Measurements from ENCODE around the gene PANK4. TPM values are rescaled to one million over a fixed set of nuclear protein-coding genes. Genes with fewer than 3 reads are reported as not detected.

Gene PANK4
- polyA plus RNA-seq, 1 donor (not counting 4 experiments of a cell fraction or from before 2014, with no cell fraction given), result 14.5 TPM

DNA sequence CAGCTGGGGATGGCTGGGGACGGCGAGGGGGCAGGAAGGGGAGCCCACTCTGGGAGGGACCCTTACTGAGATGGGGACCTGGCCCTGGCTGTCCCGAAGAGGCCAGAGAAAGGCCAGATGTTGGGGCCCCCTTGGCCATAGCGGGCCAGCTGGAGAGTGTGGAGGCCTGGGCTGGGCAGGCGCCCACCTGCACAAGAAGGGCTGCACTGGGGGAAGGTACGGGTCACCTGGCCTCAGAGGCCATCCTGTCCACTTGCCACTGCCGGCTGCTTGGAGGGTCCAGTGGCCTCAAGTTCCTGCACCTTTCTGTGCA, 55.3 kb downstream of the PANK4 start:
- peaks cover 3 to 8% of the 10 kb centered on the region in 2 experiments for H3K36me3 ChIP-seq (ENCODE audit: control insufficient read depth in 2 of 2, extremely low read depth in 1 of 2, insufficient read depth in 2 of 2, low read length in 2 of 2)
- peaks cover 8% of the 10 kb centered on the region for H3K4me1 ChIP-seq (ENCODE audit: control insufficient read depth, extremely low read depth, insufficient read depth, low read length)
- H3K9ac ChIP-seq (ENCODE audit: control insufficient read depth, extremely low read depth, insufficient read depth, low read length), result no peak overlapping the region
- no peak overlapping the region for H3K4me3 ChIP-seq (ENCODE audit: control insufficient read depth in 2 of 3, extremely low read depth in 1 of 3, insufficient read depth in 2 of 3, low read depth in 1 of 3, low read length in 3 of 3)
- DNase-seq (ENCODE audit: low read depth, low spot score) (no peak), FAIRE-seq (no peak)
- H4K20me1 ChIP-seq (ENCODE audit: control insufficient read depth, extremely low read depth, insufficient read depth, low read length), result peaks cover 36% of the 10 kb centered on the region
- H3K9me3 ChIP-seq (ENCODE audit: control insufficient read depth, low read depth, low read length), result no peaks in the 10 kb centered on the region
- H3K79me2 ChIP-seq (ENCODE audit: control insufficient read depth, insufficient read depth, low read length), result peaks cover 91% of the 10 kb centered on the region
- no peaks in the 10 kb centered on the region for H3K27me3 ChIP-seq (ENCODE audit: control insufficient read depth, extremely low read depth, insufficient read depth, low read length)
- peaks cover 2% of the 10 kb centered on the region for H3K9me1 ChIP-seq (ENCODE audit: control insufficient read depth, extremely low read depth, insufficient read depth, low read length)
- dilution Hi-C loops (cut with MboI; ENCODE audit: extremely low pct_ligation_motif_present, low sequenced_read_pairs), result no loop called here
- TF ChIP-seq EZH2 (IDR thresholded peaks at IDR 0.05; ENCODE audit: low read length), result no peak
- TF ChIP-seq, protein P1, sequence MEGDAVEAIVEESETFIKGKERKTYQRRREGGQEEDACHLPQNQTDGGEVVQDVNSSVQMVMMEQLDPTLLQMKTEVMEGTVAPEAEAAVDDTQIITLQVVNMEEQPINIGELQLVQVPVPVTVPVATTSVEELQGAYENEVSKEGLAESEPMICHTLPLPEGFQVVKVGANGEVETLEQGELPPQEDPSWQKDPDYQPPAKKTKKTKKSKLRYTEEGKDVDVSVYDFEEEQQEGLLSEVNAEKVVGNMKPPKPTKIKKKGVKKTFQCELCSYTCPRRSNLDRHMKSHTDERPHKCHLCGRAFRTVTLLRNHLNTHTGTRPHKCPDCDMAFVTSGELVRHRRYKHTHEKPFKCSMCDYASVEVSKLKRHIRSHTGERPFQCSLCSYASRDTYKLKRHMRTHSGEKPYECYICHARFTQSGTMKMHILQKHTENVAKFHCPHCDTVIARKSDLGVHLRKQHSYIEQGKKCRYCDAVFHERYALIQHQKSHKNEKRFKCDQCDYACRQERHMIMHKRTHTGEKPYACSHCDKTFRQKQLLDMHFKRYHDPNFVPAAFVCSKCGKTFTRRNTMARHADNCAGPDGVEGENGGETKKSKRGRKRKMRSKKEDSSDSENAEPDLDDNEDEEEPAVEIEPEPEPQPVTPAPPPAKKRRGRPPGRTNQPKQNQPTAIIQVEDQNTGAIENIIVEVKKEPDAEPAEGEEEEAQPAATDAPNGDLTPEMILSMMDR (optimal IDR thresholded peaks at IDR 0.05 in 1 of 3, IDR thresholded peaks at IDR 0.05 in 1 of 3, conservative IDR thresholded peaks at IDR 0.05 in 1 of 3; ENCODE audit: extremely low read depth in 1 of 3, insufficient read depth in 2 of 3, low read length in 3 of 3), result no peak
- no peak overlapping the region for H2AFZ ChIP-seq (ENCODE audit: control insufficient read depth, low read length)
- no peak overlapping the region for H3K4me2 ChIP-seq (ENCODE audit: control insufficient read depth, extremely low read depth, insufficient read depth, low read depth, low read length)
- no peak overlapping the region for H3K27ac ChIP-seq (ENCODE audit: control insufficient read depth, insufficient read depth, low read length)

DNA sequence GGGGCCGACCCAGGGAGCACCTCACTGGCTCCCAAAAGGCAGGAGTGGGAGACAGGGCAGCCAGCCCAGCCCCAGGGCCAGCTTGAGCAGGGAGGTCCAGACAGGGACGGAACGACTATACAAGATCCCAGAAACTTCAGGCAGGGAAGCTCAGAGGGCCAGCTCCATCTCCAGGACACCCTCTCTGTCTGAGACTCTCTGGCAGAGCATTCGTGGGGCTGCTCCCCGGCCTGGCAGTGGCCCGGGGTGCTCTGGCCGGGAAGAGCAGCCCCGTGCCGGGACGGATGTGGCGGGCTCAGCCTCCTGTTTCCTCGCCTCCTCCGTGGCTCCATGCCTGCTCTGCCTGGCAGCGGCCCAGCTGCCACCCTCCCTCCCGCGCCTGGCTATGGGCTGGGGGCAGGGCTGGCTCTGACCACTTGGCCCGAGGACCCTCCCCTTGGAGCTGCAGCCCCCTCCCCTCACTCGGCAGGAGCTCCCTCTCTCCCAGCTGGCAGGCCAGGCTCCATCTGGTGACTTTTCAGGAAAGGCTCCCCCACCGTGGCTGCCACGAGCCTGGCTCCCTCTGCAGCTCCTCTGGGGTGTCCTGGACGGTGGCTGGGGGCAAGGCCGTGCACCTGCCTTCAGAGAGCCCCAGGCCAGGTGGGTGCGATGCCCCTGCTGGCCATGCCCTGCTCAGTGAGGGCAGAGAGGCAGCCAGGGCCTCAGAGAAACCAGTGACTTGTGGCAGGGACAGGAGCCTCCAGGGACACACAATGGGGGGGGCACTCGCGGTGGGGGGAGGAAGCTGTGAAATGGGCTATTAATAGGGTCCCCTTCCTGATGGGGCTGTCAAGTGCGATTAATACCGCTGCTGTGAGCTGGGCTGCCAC, 55.9 kb downstream of the PANK4 start:
- Histone ChIP-seq H3K4me1 (ENCODE audit: control insufficient read depth, extremely low read depth, insufficient read depth, low read length) (peaks cover 14% of the 10 kb centered on the region), H3K79me2 (ENCODE audit: control insufficient read depth, insufficient read depth, low read length) (peaks cover 90% of the 10 kb centered on the region), H3K36me3 (ENCODE audit: control insufficient read depth in 2 of 2, extremely low read depth in 1 of 2, insufficient read depth in 2 of 2, low read length in 2 of 2) (peaks cover 3 to 8% of the 10 kb centered on the region in 2 experiments), H3K4me3 (ENCODE audit: control insufficient read depth in 2 of 3, extremely low read depth in 1 of 3, insufficient read depth in 2 of 3, low read depth in 1 of 3, low read length in 3 of 3) (no peak overlapping the region), H4K20me1 (ENCODE audit: control insufficient read depth, extremely low read depth, insufficient read depth, low read length) (peaks cover 38% of the 10 kb centered on the region), H2AFZ (ENCODE audit: control insufficient read depth, low read length) (no peak overlapping the region), H3K9ac (ENCODE audit: control insufficient read depth, extremely low read depth, insufficient read depth, low read length) (no peak overlapping the region), H3K4me2 (ENCODE audit: control insufficient read depth, extremely low read depth, insufficient read depth, low read depth, low read length) (no peak overlapping the region), H3K9me1 (ENCODE audit: control insufficient read depth, extremely low read depth, insufficient read depth, low read length) (peaks cover 2% of the 10 kb centered on the region), H3K27me3 (ENCODE audit: control insufficient read depth, extremely low read depth, insufficient read depth, low read length) (no peaks in the 10 kb centered on the region), H3K27ac (ENCODE audit: control insufficient read depth, insufficient read depth, low read length) (no peak overlapping the region), H3K9me3 (ENCODE audit: control insufficient read depth, low read depth, low read length) (no peaks in the 10 kb centered on the region)
- DNase-seq (ENCODE audit: low read depth, low spot score) (no peak), FAIRE-seq (no peak)
- TF ChIP-seq, protein P1 (optimal IDR thresholded peaks at IDR 0.05 in 1 of 3, IDR thresholded peaks at IDR 0.05 in 1 of 3, conservative IDR thresholded peaks at IDR 0.05 in 1 of 3; ENCODE audit: extremely low read depth in 1 of 3, insufficient read depth in 2 of 3, low read length in 3 of 3), result no peak
- no peak for TF ChIP-seq EZH2 (IDR thresholded peaks at IDR 0.05; ENCODE audit: low read length)
- dilution Hi-C loops (cut with MboI; ENCODE audit: extremely low pct_ligation_motif_present, low sequenced_read_pairs), result no loop called here

All from keratinocyte (primary cell).